HepG2 (cell line): ENCODE measurements around the gene LPXN. TPM values are rescaled to one million over a fixed set of nuclear protein-coding genes. Genes with fewer than 3 reads are reported as not detected.
A peak's percentile ranks its signal among the peaks of the same experiment; 100 is the strongest.

Experiments
- ARHGAP35 ChIP-seq: sonication (generic); formaldehyde crosslinking; IDR thresholded peaks from 2 replicates; pipeline ENCODE4 v1.9.0; 2022; ENCODE audit warnings: mild to moderate bottlenecking, inconsistent platforms, moderate library complexity, missing genetic modification reagents, borderline replicate concordance
- HOXA3 ChIP-seq: sonication (generic); formaldehyde crosslinking; IDR thresholded peaks from 2 replicates; pipeline ENCODE4 v1.5.0; 2020; ENCODE audit warnings: missing genetic modification reagents
- PHF20 ChIP-seq: sonication (generic); formaldehyde crosslinking; IDR thresholded peaks from 2 replicates; pipeline ENCODE4 v1.5.0; 2020; ENCODE audit warnings: mild to moderate bottlenecking, missing genetic modification reagents
- RBFOX2 ChIP-seq: fragments of 200-400 bp; formaldehyde crosslinking; IDR thresholded peaks from 2 replicates; pipeline ENCODE4 v1.6.1; 2017; ENCODE audit warnings: low read depth, mild to moderate bottlenecking, low read length
- RBM22 ChIP-seq: fragments of 200-400 bp; formaldehyde crosslinking; optimal IDR thresholded peaks from 2 replicates; pipeline ENCODE3; 2017; ENCODE audit warnings: mild to moderate bottlenecking, low read length, moderate library complexity
- REPIN1 ChIP-seq: sonication (generic); formaldehyde crosslinking; IDR thresholded peaks from 2 replicates; pipeline ENCODE4 v1.8.0; 2022; ENCODE audit warnings: missing genetic modification reagents, low read depth, mild to moderate bottlenecking, borderline replicate concordance
- YEATS4 ChIP-seq: sonication (generic); formaldehyde crosslinking; IDR thresholded peaks from 2 replicates; pipeline ENCODE4 v1.4.0; 2020; ENCODE audit warnings: missing genetic modification reagents, borderline replicate concordance
- ZBTB1 ChIP-seq: sonication (generic); formaldehyde crosslinking; IDR thresholded peaks from 2 replicates; pipeline ENCODE4 v1.4.0; 2020; ENCODE audit warnings: missing genetic modification reagents, borderline replicate concordance
- ZBTB2 ChIP-seq: sonication (generic); formaldehyde crosslinking; IDR thresholded peaks from 2 replicates; pipeline ENCODE4 v1.8.0; 2022; ENCODE audit warnings: low read depth, missing genetic modification reagents
- ZBTB7A ChIP-seq: sonication (generic); formaldehyde crosslinking; IDR thresholded peaks from 2 replicates; pipeline ENCODE4 v1.8.0; 2022; ENCODE audit warnings: mild to moderate bottlenecking, missing genetic modification reagents
- ZNF160 ChIP-seq: sonication (generic); formaldehyde crosslinking; IDR thresholded peaks from 2 replicates; pipeline ENCODE4 v1.8.0; 2022; ENCODE audit warnings: mild to moderate bottlenecking, inconsistent platforms, missing genetic modification reagents
- ZNF256 ChIP-seq: sonication (generic); formaldehyde crosslinking; conservative IDR thresholded peaks from 2 replicates; pipeline ENCODE4 v1.4.0; 2020; ENCODE audit warnings: missing genetic modification reagents
- ZNF329 ChIP-seq: sonication (generic); formaldehyde crosslinking; IDR thresholded peaks from 2 replicates; pipeline ENCODE4 v1.9.0; 2021; ENCODE audit warnings: low read depth, mild to moderate bottlenecking, missing genetic modification reagents
- ZNF552 ChIP-seq: sonication (generic); formaldehyde crosslinking; IDR thresholded peaks from 2 replicates; pipeline ENCODE4 v1.9.0; 2022; ENCODE audit warnings: missing genetic modification reagents, mild to moderate bottlenecking, borderline replicate concordance
- ZNF577 ChIP-seq: sonication (generic); formaldehyde crosslinking; IDR thresholded peaks from 2 replicates; pipeline ENCODE4 v1.4.0; 2020; ENCODE audit warnings: mild to moderate bottlenecking, low read depth, missing genetic modification reagents, borderline replicate concordance
- ZNF605 ChIP-seq: sonication (generic); formaldehyde crosslinking; IDR thresholded peaks from 2 replicates; pipeline ENCODE4 v1.8.0; 2022; ENCODE audit warnings: mild to moderate bottlenecking, missing genetic modification reagents
- ZNF672 ChIP-seq: sonication (generic); formaldehyde crosslinking; IDR thresholded peaks from 2 replicates; pipeline ENCODE4 v1.8.1; 2022; ENCODE audit warnings: missing genetic modification reagents
- ZNF761 ChIP-seq: sonication (generic); formaldehyde crosslinking; conservative IDR thresholded peaks from 2 replicates; pipeline ENCODE4 v1.4.0; 2020; ENCODE audit warnings: mild to moderate bottlenecking, missing genetic modification reagents
- ZNF83 ChIP-seq: sonication (generic); formaldehyde crosslinking; IDR thresholded peaks from 2 replicates; pipeline ENCODE4 v1.4.0; 2020; ENCODE audit warnings: missing genetic modification reagents, mild to moderate bottlenecking, borderline replicate concordance
- polyA plus RNA-seq, 8 experiments: library from polyadenylated mRNA; depleted of rRNA in 3 of 8; stranded (reverse) in 7 of 8; unstranded in 1 of 8; fragments of >200 nt; fragmentation: Illumina TruSeq in 4 of 8; extraction: Trizol in 4 of 8; gene quantifications; 2 replicates each; pipeline versions ENCODE4 v1.2.1 to v1.2.3, GENCODE V29; 2011 to 2016; ENCODE audit warnings: low read depth in 4 of 8, missing spikeins in 1 of 8, mixed read lengths in 1 of 8; ENCODE audit not compliant: insufficient read depth in 1 of 8
- total RNA-seq, 5 experiments: library from RNA; depleted of rRNA; stranded (reverse); fragments of >200 nt; fragmentation: Illumina TruSeq; extraction: Trizol; gene quantifications; 2 replicates each; pipeline ENCODE4 v1.2.3, GENCODE V29; 2016; ENCODE audit warnings: low read depth in 1 of 5
- TF ChIP-seq, protein P1 (sequence below): sonication (generic); formaldehyde crosslinking; IDR thresholded peaks from 2 replicates; pipeline ENCODE4 v1.4.0; 2020; ENCODE audit warnings: low read depth, missing genetic modification reagents
- TF ChIP-seq, protein P2 (sequence below): fragments of 450-650 bp; IDR thresholded peaks from 2 replicates; pipeline ENCODE4 v1.6.1; 2017; ENCODE audit warnings: mild to moderate bottlenecking

The LPXN gene
- total and polyA plus RNA-seq, 2 of the 13 experiments (the other 11 are each of a cell fraction or from before 2014, with no cell fraction given) = 1.7 to 3.5 TPM

- TF ChIP-seq ZNF577 (no peak), ZNF329 (CRISPR knock-in tag) (no peak), ZNF605 (CRISPR knock-in tag) (no peak), ZNF672 (CRISPR knock-in tag) (no peak), ZNF256 (CRISPR knock-in tag) (0 out of 2 replicates have a peak, but pooled peaks have one; percentile 1), YEATS4 (peak; percentile 68), ZNF761 (CRISPR knock-in tag) (no peak), RBFOX2 (no peak; the same call in 1 of the 2 replicates), ZNF160 (CRISPR knock-in tag) (no peak), ZBTB1 (CRISPR knock-in tag) (no peak), HOXA3 (peak; percentile 63; the same call in 1 of the 2 replicates), PHF20 (peak; percentile 50; the same call in 1 of the 2 replicates), ARHGAP35 (no peak), ZBTB7A (CRISPR knock-in tag) (no peak), REPIN1 (peak; percentile 39; the same call in 1 of the 2 replicates), ZNF83 (CRISPR knock-in tag) (no peak), ZNF552 (CRISPR knock-in tag) (no peak), RBM22 (no peak), ZBTB2 (CRISPR knock-in tag) (no peak; the same call in 1 of the 2 replicates)
- TF ChIP-seq, protein P1, sequence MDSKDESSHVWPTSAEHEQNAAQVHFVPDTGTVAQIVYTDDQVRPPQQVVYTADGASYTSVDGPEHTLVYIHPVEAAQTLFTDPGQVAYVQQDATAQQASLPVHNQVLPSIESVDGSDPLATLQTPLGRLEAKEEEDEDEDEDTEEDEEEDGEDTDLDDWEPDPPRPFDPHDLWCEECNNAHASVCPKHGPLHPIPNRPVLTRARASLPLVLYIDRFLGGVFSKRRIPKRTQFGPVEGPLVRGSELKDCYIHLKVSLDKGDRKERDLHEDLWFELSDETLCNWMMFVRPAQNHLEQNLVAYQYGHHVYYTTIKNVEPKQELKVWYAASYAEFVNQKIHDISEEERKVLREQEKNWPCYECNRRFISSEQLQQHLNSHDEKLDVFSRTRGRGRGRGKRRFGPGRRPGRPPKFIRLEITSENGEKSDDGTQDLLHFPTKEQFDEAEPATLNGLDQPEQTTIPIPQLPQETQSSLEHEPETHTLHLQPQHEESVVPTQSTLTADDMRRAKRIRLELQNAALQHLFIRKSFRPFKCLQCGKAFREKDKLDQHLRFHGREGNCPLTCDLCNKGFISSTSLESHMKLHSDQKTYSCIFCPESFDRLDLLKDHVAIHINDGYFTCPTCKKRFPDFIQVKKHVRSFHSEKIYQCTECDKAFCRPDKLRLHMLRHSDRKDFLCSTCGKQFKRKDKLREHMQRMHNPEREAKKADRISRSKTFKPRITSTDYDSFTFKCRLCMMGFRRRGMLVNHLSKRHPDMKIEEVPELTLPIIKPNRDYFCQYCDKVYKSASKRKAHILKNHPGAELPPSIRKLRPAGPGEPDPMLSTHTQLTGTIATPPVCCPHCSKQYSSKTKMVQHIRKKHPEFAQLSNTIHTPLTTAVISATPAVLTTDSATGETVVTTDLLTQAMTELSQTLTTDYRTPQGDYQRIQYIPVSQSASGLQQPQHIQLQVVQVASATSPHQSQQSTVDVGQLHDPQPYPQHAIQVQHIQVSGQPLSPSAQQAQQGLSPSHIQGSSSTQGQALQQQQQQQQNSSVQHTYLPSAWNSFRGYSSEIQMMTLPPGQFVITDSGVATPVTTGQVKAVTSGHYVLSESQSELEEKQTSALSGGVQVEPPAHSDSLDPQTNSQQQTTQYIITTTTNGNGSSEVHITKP (CRISPR knock-in tag) = 0 out of 2 replicates have a peak, but pooled peaks have one; percentile 15
- TF ChIP-seq, protein P2, sequence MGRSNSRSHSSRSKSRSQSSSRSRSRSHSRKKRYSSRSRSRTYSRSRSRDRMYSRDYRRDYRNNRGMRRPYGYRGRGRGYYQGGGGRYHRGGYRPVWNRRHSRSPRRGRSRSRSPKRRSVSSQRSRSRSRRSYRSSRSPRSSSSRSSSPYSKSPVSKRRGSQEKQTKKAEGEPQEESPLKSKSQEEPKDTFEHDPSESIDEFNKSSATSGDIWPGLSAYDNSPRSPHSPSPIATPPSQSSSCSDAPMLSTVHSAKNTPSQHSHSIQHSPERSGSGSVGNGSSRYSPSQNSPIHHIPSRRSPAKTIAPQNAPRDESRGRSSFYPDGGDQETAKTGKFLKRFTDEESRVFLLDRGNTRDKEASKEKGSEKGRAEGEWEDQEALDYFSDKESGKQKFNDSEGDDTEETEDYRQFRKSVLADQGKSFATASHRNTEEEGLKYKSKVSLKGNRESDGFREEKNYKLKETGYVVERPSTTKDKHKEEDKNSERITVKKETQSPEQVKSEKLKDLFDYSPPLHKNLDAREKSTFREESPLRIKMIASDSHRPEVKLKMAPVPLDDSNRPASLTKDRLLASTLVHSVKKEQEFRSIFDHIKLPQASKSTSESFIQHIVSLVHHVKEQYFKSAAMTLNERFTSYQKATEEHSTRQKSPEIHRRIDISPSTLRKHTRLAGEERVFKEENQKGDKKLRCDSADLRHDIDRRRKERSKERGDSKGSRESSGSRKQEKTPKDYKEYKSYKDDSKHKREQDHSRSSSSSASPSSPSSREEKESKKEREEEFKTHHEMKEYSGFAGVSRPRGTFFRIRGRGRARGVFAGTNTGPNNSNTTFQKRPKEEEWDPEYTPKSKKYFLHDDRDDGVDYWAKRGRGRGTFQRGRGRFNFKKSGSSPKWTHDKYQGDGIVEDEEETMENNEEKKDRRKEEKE = no peak
Measured at GRCh38 chr11:58578136-58578634, 2.5 kb upstream of the LPXN start (continued).
